Lower lobe of right lung (tissue), 2 donors: Measurements from ENCODE around the gene OR1F1. TPM values are rescaled to one million over a fixed set of nuclear protein-coding genes. Genes with fewer than 3 reads are reported as not detected.

Experiments used
- ATAC-seq, 2 donors: fragments of 200-7000 bp; cut with Tn5 transposase; one replicate each; pipeline ENCODE4 v1.9.1; 2020 to 2022; ENCODE audit warnings: mild to moderate bottlenecking in 2 of 2, moderate library complexity in 2 of 2
- DNase-seq: peaks from one replicate; pipeline ENCODE4 v3.0.0-alpha.2; 2020
- H3K27ac ChIP-seq: fragments of 200-600 bp; one replicate; pipeline ENCODE4 v1.8.0; 2022
- H3K27me3 ChIP-seq: fragments of 200-600 bp; one replicate; pipeline ENCODE4 v1.8.0; 2022; ENCODE audit warnings: low read depth
- H3K36me3 ChIP-seq: fragments of 200-600 bp; one replicate; pipeline ENCODE4 v1.8.0; 2022; ENCODE audit warnings: mild to moderate bottlenecking
- H3K4me1 ChIP-seq: fragments of 200-600 bp; one replicate; pipeline ENCODE4 v1.8.0; 2022
- H3K4me3 ChIP-seq: fragments of 200-600 bp; one replicate; pipeline ENCODE4 v1.8.0; 2022; ENCODE audit warnings: mild to moderate bottlenecking
- H3K9me3 ChIP-seq: fragments of 200-600 bp; one replicate; pipeline ENCODE4 v1.8.0; 2022
- intact Hi-C: fragments of 100-400 bp; cut with DNase I; formaldehyde crosslinking; loops from one replicate; pipeline ENCODE4 v1.11.0; 2022
- total RNA-seq: library from RNA; stranded (reverse); fragmentation: NEBNext Ultra II Directional; extraction: Animal tissue kit (Norgen Biotek cat#: 25700); gene quantifications from one replicate; pipeline ENCODE4 v1.2.1, GENCODE V29; 2021
- TF ChIP-seq, protein P1 (sequence below): fragments of 200-600 bp; IDR thresholded peaks from one replicate; pipeline ENCODE4 v1.8.0; 2022; ENCODE audit warnings: antibody characterized with exemption, mild to moderate bottlenecking
- donor health status: DM: no; HTN: yes; CAD: no; lungs with severe emphysema.

OR1F1 gene
- total RNA-seq, 1 donor from 2014 or later, result not detected

DNA sequence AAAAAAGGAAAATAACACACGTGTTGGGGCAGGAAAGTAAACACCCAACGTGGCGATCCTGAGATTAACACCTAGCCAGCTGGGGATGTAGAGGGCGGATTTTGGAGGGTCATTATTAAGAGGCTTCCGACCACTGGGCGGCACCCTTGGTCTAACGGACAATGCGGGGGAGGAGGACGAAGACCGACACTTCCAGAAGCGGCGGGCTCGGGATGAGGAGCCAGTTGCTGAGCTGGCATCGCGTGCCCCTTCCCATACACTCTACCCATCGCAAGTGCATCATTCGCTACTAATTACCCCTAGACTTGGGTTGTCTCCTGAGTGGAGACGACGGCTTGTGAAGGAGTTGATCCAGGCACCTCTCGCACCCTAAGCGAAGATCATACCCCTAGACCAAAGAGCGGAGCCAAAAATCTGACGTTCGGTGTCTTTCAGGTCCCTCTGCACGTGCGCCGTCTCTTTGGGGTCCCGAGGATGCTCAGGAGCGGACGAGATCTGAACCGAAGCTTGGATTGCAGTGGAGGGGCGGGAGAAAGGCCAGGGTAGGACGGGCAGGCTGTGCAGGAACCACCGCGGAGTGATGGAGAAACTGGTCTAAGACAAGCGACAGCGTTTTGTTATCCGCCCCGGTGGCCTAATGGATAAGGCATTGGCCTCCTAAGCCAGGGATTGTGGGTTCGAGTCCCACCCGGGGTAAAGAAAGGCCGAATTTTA is 35.6 kb upstream of the OR1F1 start:
- TF ChIP-seq, protein P1, sequence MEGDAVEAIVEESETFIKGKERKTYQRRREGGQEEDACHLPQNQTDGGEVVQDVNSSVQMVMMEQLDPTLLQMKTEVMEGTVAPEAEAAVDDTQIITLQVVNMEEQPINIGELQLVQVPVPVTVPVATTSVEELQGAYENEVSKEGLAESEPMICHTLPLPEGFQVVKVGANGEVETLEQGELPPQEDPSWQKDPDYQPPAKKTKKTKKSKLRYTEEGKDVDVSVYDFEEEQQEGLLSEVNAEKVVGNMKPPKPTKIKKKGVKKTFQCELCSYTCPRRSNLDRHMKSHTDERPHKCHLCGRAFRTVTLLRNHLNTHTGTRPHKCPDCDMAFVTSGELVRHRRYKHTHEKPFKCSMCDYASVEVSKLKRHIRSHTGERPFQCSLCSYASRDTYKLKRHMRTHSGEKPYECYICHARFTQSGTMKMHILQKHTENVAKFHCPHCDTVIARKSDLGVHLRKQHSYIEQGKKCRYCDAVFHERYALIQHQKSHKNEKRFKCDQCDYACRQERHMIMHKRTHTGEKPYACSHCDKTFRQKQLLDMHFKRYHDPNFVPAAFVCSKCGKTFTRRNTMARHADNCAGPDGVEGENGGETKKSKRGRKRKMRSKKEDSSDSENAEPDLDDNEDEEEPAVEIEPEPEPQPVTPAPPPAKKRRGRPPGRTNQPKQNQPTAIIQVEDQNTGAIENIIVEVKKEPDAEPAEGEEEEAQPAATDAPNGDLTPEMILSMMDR, result peak; percentile 35
- Histone ChIP-seq H3K27ac (peak overlapping the region; percentile 18), H3K4me1 (peaks cover 21% of the 10 kb centered on the region), H3K4me3 (peak overlapping the region; percentile 45), H3K36me3 (no peaks in the 10 kb centered on the region), H3K27me3 (no peaks in the 10 kb centered on the region), H3K9me3 (no peaks in the 10 kb centered on the region)
- peak; percentile 79 for DNase-seq
- peak; percentile 42 to 48 for ATAC-seq
- intact Hi-C loops, result no loop called here

DNA sequence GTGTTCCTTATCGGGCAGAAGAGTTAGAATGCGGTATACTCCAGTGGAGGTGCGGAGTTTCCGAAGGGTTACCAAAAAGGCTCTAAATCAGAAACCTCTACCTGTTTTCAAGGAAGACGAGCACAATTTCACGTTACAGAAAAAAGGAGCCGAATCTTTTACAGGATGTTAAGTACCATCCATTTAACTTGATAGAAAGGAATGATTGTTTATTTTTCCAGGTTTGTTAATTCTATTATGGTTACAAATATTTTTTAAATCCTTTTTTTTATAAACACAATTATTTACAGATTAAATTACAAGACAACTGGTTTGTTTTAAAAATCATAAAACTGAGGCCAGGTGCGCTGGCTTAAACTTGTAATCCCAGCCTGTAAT is 35.0 kb upstream of the OR1F1 start:
- TF ChIP-seq, protein P1, result no peak
- no peaks in the 10 kb centered on the region for H3K27me3 ChIP-seq
- ATAC-seq, result no peak
- peak; percentile 1 for DNase-seq
- intact Hi-C loops, result no loop called here
- H3K4me1 ChIP-seq, result peaks cover 21% of the 10 kb centered on the region
- H3K4me3 ChIP-seq, result peak overlapping the region; percentile 45
- H3K9me3 ChIP-seq, result no peaks in the 10 kb centered on the region
- no peaks in the 10 kb centered on the region for H3K36me3 ChIP-seq
- peak overlapping the region; percentile 18 for H3K27ac ChIP-seq

DNA sequence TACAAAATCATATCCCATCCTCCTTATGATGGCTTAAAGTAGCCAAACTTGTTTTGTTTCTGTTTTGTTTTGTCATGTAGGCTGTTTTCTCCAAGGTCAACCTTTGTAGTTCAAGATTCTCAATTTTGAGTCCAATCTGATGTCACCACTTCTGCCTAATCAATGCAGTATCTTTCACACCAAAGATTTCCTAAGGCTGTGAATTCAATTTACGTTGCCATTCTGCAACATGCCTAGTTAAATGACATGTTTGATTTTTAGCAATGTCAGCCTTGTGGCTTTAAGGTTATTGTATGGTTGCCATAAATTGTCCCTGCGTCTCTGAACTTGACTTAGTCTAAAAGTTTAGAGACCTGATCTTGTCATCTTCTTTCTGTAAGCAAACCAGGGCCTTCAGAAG is 32.8 kb upstream of the OR1F1 start:
- Histone ChIP-seq H3K4me1 (peaks cover 16% of the 10 kb centered on the region), H3K4me3 (no peak overlapping the region), H3K36me3 (no peaks in the 10 kb centered on the region), H3K27me3 (no peaks in the 10 kb centered on the region), H3K27ac (no peak overlapping the region), H3K9me3 (no peaks in the 10 kb centered on the region)
- no peak for ATAC-seq
- TF ChIP-seq, protein P1, result no peak
- DNase-seq, result no peak
- intact Hi-C loops, result no loop called here

DNA sequence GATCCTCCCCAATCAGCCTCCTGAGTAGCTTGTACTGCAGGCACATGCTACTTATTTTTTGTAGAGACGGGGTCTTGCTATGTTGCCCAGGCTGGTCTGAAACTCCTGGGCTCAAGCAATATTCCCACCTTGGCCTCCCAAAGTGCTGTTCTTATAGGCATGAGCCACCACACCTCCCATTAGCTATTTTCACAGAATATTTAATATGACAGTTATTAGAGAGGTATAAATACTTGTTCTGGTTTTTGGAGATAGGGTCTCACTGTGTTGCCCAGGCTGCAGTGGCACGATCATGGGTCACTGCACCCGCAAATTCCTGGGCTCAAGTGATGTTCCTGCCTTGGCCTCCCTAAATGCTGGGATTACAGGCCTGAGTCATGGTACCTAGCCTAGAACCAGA is 32.0 kb upstream of the OR1F1 start:
- TF ChIP-seq, protein P1, result no peak
- H3K36me3 ChIP-seq, result no peaks in the 10 kb centered on the region
- DNase-seq, result no peak
- peaks cover 19% of the 10 kb centered on the region for H3K4me1 ChIP-seq
- no peaks in the 10 kb centered on the region for H3K9me3 ChIP-seq
- no peak overlapping the region for H3K4me3 ChIP-seq
- H3K27ac ChIP-seq, result no peak overlapping the region
- intact Hi-C loops, result no loop called here
- no peaks in the 10 kb centered on the region for H3K27me3 ChIP-seq
- ATAC-seq, result no peak

DNA sequence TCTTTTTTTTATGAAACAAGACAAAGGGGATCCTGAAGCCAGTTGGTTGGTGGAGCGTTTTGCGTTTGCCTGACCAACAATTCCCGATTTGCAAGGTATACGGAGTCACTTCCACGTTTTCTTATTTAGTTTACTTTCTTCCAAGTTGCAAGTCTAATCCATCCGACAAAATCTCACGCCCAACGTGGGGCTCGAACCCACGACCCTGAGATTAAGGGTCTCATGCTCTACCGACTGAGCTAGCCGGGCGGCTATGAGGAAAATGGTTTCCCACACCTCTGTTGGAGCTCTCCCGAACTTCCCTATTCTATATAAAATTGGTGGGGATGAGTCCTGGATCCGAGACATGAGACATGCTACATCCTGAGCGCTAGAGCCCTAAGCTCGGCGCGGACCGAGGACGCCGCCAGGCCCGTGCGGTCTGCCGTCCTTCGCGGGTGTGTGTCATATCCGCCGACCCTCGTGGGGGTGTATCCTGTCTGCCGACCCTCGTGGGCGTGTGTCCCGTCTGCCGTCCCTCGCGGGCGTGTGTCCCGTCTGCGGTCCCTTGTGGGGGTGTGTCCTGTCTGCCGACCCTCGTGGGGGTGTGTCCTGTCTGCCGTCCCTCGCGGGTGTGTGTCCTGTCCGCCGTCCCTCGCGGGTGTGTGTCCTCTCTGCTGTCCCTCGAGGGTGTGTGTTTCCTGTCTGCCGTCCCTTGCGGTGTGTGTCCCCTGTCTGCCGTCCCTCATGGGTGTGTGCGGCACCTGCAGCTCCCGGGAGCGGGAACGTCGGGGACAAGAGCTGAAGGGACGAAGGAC is 30.6 kb upstream of the OR1F1 start:
- peak overlapping the region; percentile 84 for H3K4me3 ChIP-seq
- peaks cover 7% of the 10 kb centered on the region for H3K4me1 ChIP-seq
- peak; percentile 67 for DNase-seq
- H3K27ac ChIP-seq, result peak overlapping the region; percentile 93
- H3K36me3 ChIP-seq, result no peaks in the 10 kb centered on the region
- TF ChIP-seq, protein P1, result no peak
- no peaks in the 10 kb centered on the region for H3K9me3 ChIP-seq
- no peaks in the 10 kb centered on the region for H3K27me3 ChIP-seq
- ATAC-seq, result peak; percentile 40
- intact Hi-C loops, result no loop called here
